Activated naive CD8-positive, alpha-beta T cell treated with anti-CD3 and anti-CD28 coated beads for 36 hours (primary cell): ENCODE measurements around the gene DAAM1. TPM values are rescaled to one million over a fixed set of nuclear protein-coding genes. Genes with fewer than 3 reads are reported as not detected.

ENCODE experiments used
- DNase-seq: peaks from one replicate; pipeline ENCODE4 v3.0.0; 2021
- H3K27ac Mint-ChIP-seq: one replicate; pipeline ENCODE4 v1.8.0; 2022; ENCODE audit warnings: mild to moderate bottlenecking, moderate library complexity, mixed read lengths
- H3K27me3 Mint-ChIP-seq: one replicate; pipeline ENCODE4 v1.8.0; 2022; ENCODE audit warnings: mild to moderate bottlenecking, mixed read lengths
- H3K36me3 Mint-ChIP-seq: one replicate; pipeline ENCODE4 v1.8.0; 2021; ENCODE audit warnings: mild to moderate bottlenecking, mixed read lengths
- H3K4me1 Mint-ChIP-seq: one replicate; pipeline ENCODE4 v1.8.0; 2021; ENCODE audit warnings: mixed read lengths
- H3K4me3 Mint-ChIP-seq: one replicate; pipeline ENCODE4 v1.8.0; 2022; ENCODE audit warnings: mild to moderate bottlenecking, moderate library complexity, mixed read lengths
- H3K9me3 Mint-ChIP-seq: one replicate; pipeline ENCODE4 v1.8.0; 2022; ENCODE audit warnings: mixed read lengths
- total RNA-seq, 2 experiments: library from RNA; stranded (reverse); gene quantifications; one replicate each; pipeline ENCODE4 v1.2.3, GENCODE V29; 2021

The DAAM1 gene
- total RNA-seq, 2 experiments from 2014 or later, result 9.2 to 10.5 TPM

DNA sequence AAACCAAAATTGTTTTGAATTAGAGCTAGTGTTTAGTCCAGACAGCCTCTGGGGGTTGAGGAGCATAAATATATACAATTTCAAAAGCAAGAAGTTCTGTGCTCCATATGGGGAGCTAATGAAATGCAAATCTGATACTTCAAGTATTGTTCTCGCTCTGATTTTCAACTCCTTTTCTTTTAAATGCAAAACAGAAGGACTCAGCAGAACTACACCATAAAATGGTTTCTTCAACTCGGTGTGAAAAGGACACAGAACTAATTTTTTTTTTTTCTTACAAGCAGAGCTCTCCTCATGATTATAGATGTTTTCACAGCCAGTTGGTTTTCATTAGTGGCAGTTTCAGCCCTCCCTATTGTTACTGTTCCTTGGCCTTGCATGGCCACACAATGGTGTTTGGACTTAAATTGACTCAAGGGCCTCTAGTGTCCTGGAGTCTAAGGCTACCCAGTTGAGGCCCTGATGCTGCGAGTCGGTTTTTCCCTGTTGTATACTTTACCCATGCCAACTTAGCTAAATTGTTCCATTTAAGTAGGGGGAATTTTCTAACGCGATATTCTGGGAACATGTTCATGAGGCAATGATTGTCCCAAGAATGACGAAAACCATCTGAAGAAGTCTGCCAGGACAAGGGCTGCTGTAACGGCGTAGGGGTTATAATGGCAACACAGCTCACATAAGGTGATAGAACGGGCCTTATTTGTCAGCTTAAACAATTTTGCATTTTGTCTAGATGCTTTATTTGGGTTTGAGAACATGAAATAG is 156.4 kb downstream of the DAAM1 start:
- H3K27ac Mint-ChIP-seq, result no peak overlapping the region
- no peaks in the 10 kb centered on the region for H3K9me3 Mint-ChIP-seq
- H3K4me1 Mint-ChIP-seq, result no peaks in the 10 kb centered on the region
- H3K27me3 Mint-ChIP-seq, result no peaks in the 10 kb centered on the region
- no peaks in the 10 kb centered on the region for H3K36me3 Mint-ChIP-seq
- H3K4me3 Mint-ChIP-seq, result no peak overlapping the region
- no peak for DNase-seq

DNA sequence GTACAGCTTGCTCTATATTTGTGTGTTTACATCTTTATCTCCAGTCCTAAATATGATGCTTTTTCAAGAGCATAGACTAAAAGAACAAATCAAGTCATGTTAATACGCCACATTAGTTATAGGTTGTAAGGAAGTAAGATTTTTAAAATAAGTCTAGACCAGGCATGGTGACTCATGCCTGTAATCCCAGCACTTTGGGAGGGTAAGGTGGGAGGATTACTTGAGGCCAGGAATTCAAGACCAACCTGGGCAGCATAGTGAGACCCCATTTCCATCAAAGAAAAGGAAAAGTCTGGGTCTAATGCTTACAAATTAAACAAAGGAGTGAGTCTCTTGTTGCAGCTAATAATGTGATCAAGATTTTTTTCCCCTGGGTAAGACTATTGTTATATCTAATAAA is 157.9 kb downstream of the DAAM1 start:
- no peaks in the 10 kb centered on the region for H3K27me3 Mint-ChIP-seq
- no peak for DNase-seq
- no peaks in the 10 kb centered on the region for H3K4me1 Mint-ChIP-seq
- no peak overlapping the region for H3K4me3 Mint-ChIP-seq
- no peaks in the 10 kb centered on the region for H3K9me3 Mint-ChIP-seq
- H3K36me3 Mint-ChIP-seq, result no peaks in the 10 kb centered on the region
- H3K27ac Mint-ChIP-seq, result no peak overlapping the region

DNA sequence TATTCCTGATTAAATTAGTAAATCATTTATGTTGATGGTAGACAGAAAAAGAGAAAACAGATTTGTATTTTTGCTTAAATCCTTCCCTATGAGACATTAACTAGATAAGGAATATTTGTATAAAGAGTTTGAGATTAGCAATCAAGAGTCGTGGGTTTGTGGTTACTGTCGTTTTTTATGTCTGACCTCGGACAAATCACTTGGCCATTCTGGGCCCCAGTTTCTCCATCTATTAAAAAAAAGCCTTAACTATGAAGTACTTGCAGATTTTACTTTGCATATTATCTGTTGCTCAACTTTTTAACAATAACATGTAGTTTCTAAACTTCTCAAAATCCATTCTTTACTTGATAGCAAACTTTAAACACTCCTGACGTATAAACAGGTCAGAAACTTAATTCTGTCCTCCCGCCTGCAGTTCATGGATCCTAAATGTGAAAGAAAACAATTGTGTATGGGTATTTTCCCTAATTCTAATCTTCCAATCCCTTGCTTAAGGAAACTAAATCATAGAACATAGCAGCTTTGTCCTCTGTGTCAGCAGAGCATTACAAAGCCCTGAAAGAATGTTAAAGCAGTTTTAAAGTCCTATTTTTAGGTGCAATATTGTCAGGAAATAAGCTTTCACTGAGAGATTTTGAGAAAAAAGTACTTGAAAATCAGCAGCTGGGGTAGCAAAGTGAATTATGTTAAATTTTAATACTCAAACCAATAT is 158.5 kb downstream of the DAAM1 start:
- H3K36me3 Mint-ChIP-seq, result peaks cover 2% of the 10 kb centered on the region
- no peaks in the 10 kb centered on the region for H3K4me1 Mint-ChIP-seq
- H3K27me3 Mint-ChIP-seq, result no peaks in the 10 kb centered on the region

DNA sequence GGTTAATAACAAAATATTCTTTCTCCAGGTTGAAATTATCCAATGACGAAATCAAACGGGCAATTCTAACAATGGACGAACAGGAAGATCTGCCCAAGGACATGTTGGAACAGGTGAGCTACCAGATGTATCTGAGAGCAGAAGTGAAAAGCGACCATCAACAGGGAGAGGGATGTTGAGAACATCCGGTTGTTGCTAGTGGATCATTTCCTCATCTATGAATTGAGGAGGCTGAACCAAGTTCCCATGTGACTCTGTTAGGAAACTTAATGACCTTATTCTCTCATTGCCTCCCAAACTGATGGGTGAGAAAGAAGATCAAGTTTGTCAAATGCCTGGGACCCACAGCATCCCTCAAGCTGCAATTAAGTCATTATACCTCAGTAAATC is 159.0 kb downstream of the DAAM1 start:
- no peak overlapping the region for H3K4me3 Mint-ChIP-seq
- no peak for DNase-seq
- H3K4me1 Mint-ChIP-seq, result no peaks in the 10 kb centered on the region

More for the DNA sequence above, 158.5 kb downstream of the DAAM1 start:
- H3K4me3 Mint-ChIP-seq, result no peak overlapping the region
- no peaks in the 10 kb centered on the region for H3K9me3 Mint-ChIP-seq
- DNase-seq, result no peak
- no peak overlapping the region for H3K27ac Mint-ChIP-seq

GRCh38 chr14:59347915-59348314 is 159.4 kb downstream of the DAAM1 start:
- H3K9me3 Mint-ChIP-seq, result no peaks in the 10 kb centered on the region
- no peaks in the 10 kb centered on the region for H3K27me3 Mint-ChIP-seq
- peaks cover 3% of the 10 kb centered on the region for H3K36me3 Mint-ChIP-seq
- H3K4me1 Mint-ChIP-seq, result no peaks in the 10 kb centered on the region
- no peak overlapping the region for H3K4me3 Mint-ChIP-seq
- no peak for DNase-seq
- no peak overlapping the region for H3K27ac Mint-ChIP-seq

More for the DNA sequence above, 159.0 kb downstream of the DAAM1 start:
- H3K9me3 Mint-ChIP-seq, result no peaks in the 10 kb centered on the region
- no peak overlapping the region for H3K27ac Mint-ChIP-seq
- no peaks in the 10 kb centered on the region for H3K27me3 Mint-ChIP-seq
- H3K36me3 Mint-ChIP-seq, result peaks cover 3% of the 10 kb centered on the region

- Mint-ChIP-seq H3K27ac (no peak overlapping the region), H3K27me3 (no peaks in the 10 kb centered on the region), H3K4me1 (no peaks in the 10 kb centered on the region), H3K36me3 (peaks cover 4% of the 10 kb centered on the region), H3K9me3 (no peaks in the 10 kb centered on the region), H3K4me3 (no peak overlapping the region)
- no peak for DNase-seq
Observed at GRCh38 chr14:59349258-59349701, 160.8 kb downstream of the DAAM1 start.

- Mint-ChIP-seq H3K4me1 (no peaks in the 10 kb centered on the region), H3K36me3 (peaks cover 8% of the 10 kb centered on the region), H3K9me3 (no peaks in the 10 kb centered on the region), H3K4me3 (no peak overlapping the region), H3K27me3 (no peaks in the 10 kb centered on the region), H3K27ac (no peak overlapping the region)
- no peak for DNase-seq
Observed at GRCh38 chr14:59352961-59353360, 164.5 kb downstream of the DAAM1 start.

DNA sequence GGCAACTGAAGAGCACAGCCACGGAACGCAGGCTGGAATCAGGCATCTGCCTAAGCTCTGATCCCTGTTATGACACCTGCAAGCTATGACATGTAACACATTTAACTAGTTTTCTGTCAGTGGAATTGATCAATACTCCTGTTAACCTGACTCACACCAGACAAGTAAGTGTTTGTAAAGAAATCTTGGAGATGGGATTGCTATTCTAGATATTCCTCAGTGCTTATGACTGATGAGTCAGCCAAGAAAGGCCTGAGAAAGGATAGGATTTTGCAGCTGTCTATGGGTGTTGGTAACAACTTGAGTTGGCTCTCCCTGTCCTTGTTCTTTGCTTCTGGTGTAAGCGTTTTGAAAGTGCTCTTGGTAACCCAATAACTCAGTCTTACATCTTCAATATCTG is 166.2 kb downstream of the DAAM1 start:
- H3K4me1 Mint-ChIP-seq, result no peaks in the 10 kb centered on the region
- no peaks in the 10 kb centered on the region for H3K9me3 Mint-ChIP-seq
- H3K36me3 Mint-ChIP-seq, result peaks cover 8% of the 10 kb centered on the region
- no peak overlapping the region for H3K27ac Mint-ChIP-seq
- H3K4me3 Mint-ChIP-seq, result no peak overlapping the region
- H3K27me3 Mint-ChIP-seq, result no peaks in the 10 kb centered on the region
- no peak for DNase-seq

GRCh38 chr14:59355091-59355490 is 166.6 kb downstream of the DAAM1 start:
- Mint-ChIP-seq H3K4me3 (no peak overlapping the region), H3K9me3 (no peaks in the 10 kb centered on the region), H3K27me3 (no peaks in the 10 kb centered on the region), H3K36me3 (peaks cover 8% of the 10 kb centered on the region), H3K4me1 (no peaks in the 10 kb centered on the region), H3K27ac (no peak overlapping the region)
- DNase-seq, result no peak

DNA sequence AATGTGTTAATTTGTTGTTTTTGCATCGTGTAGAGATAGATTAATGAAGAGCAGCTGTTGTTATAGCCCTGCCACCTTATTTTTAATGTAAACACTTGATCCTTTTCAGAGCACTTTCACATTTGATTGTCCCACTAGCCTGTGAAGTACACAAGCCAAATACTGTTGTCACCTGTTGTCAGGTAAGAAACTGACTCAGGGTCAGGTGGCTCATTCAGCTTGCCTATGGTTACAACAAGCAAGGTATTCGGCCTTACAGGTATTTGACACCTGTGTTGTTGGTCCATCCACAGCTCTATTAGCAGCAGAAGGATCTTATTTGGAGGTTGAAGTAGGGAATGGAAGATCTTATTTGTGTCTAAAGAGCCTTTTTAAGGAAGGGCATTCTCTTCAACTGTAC is 167.8 kb downstream of the DAAM1 start:
- H3K4me3 Mint-ChIP-seq, result no peak overlapping the region
- H3K27me3 Mint-ChIP-seq, result no peaks in the 10 kb centered on the region
- H3K27ac Mint-ChIP-seq, result no peak overlapping the region
- H3K9me3 Mint-ChIP-seq, result no peaks in the 10 kb centered on the region
- no peak for DNase-seq
- H3K36me3 Mint-ChIP-seq, result peaks cover 8% of the 10 kb centered on the region
- H3K4me1 Mint-ChIP-seq, result no peaks in the 10 kb centered on the region

GRCh38 chr14:59356767-59357166 is 168.3 kb downstream of the DAAM1 start:
- H3K27me3 Mint-ChIP-seq, result no peaks in the 10 kb centered on the region
- H3K36me3 Mint-ChIP-seq, result peaks cover 10% of the 10 kb centered on the region
- no peak overlapping the region for H3K27ac Mint-ChIP-seq
- no peaks in the 10 kb centered on the region for H3K9me3 Mint-ChIP-seq
- DNase-seq, result no peak
- no peak overlapping the region for H3K4me3 Mint-ChIP-seq
- H3K4me1 Mint-ChIP-seq, result no peaks in the 10 kb centered on the region

DNA sequence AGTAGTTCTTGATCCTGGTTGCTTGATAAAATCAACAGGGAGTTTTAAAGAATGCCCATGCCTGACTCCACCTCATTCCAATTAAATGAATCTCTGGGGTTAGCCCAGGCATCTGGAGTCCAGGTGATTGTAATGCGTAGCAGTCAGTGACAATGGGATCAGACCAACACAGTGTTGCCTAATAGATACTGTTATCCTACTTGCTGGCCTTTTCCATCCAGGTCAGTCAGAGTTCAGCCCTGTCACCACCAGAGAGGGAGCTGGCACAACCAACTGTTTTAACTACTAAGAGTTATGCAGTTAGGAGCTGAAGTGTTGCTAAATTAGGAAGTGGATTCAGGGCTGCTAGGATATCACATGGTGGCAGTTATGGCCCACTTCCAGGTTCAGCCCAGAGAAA is 169.6 kb downstream of the DAAM1 start:
- no peak for DNase-seq
- H3K27me3 Mint-ChIP-seq, result no peaks in the 10 kb centered on the region
- H3K4me3 Mint-ChIP-seq, result no peak overlapping the region
- no peak overlapping the region for H3K27ac Mint-ChIP-seq
- H3K9me3 Mint-ChIP-seq, result no peaks in the 10 kb centered on the region
- H3K36me3 Mint-ChIP-seq, result peaks cover 7% of the 10 kb centered on the region
- no peaks in the 10 kb centered on the region for H3K4me1 Mint-ChIP-seq

- Mint-ChIP-seq H3K27ac (no peak overlapping the region), H3K27me3 (no peaks in the 10 kb centered on the region), H3K4me1 (no peaks in the 10 kb centered on the region), H3K4me3 (no peak overlapping the region), H3K9me3 (no peaks in the 10 kb centered on the region), H3K36me3 (peaks cover 7% of the 10 kb centered on the region)
- DNase-seq, result no peak
Observed at GRCh38 chr14:59358784-59359183, 170.3 kb downstream of the DAAM1 start.

DNA sequence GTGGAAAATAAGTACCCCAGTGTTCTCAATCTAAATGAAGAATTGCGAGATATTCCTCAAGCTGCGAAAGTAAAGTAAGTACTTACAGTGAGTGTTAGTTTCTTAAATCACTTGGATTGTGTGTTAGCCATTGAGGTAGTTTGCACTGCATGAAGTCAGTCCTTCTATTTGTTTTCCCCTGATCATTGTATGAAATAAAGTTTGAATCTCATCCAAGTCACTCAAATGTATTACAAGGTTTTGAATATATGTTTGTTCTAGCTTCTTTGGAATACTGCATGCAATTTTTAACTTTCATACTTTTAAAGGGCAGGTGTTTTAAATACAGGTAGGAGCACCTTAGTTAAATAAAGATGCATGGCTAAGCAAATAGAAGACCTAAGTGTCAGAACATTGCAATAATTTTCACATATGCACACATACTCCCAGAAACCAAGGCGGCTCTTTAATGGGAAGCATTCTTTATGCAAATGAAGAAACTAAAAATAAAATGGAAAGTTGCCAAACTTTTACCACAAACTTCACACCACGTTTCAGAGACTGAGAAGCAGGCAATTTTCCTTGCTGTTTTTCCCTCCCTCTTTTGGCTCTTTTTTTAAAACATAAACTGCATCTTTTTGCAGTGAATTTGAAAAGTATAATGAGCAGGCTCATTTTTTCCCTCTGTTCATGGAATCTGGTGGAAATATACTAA is 171.1 kb downstream of the DAAM1 start:
- DNase-seq, result no peak
- no peak overlapping the region for H3K27ac Mint-ChIP-seq
- no peaks in the 10 kb centered on the region for H3K4me1 Mint-ChIP-seq
- no peaks in the 10 kb centered on the region for H3K9me3 Mint-ChIP-seq
- H3K36me3 Mint-ChIP-seq, result peaks cover 5% of the 10 kb centered on the region
- no peaks in the 10 kb centered on the region for H3K27me3 Mint-ChIP-seq
- H3K4me3 Mint-ChIP-seq, result no peak overlapping the region

DNA sequence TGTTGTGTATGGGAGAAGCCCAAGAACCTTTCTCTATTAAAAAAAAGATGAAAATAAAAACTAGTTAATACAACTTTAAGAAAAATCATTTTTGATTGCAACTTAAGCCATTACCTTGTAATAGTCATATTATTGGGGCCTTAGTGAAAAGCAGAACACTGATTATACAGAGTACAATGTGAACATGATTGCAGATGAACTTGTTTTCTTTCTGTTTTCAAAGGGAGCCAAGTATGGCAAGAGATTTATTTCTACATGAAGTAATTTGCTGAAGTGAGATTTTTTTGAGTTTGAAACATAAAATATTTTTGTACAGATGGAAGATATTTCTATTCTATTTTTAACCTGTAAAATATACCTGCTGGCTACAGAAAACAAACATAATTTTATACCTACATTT is 171.8 kb downstream of the DAAM1 start:
- Mint-ChIP-seq H3K9me3 (no peaks in the 10 kb centered on the region), H3K4me1 (no peaks in the 10 kb centered on the region), H3K4me3 (no peak overlapping the region), H3K27me3 (no peaks in the 10 kb centered on the region), H3K27ac (no peak overlapping the region), H3K36me3 (peaks cover 6% of the 10 kb centered on the region)
- no peak for DNase-seq
